KOPT-K1 (cell line): ENCODE results near the gene UBE3A.
"Not testable (repeated sequence)": the region's sequence is repeated elsewhere in the genome, so short reads cannot be mapped to it uniquely, and the experiment has no call there.

Experiments
- H3K27ac ChIP-seq: fragments of 200-600 bp; sonication (generic); 2 replicates; pipeline ENCODE4 v1.5.1; 2016; ENCODE audit warnings: antibody characterized with exemption, mild to moderate bottlenecking, low read depth, low read length; ENCODE audit not compliant: poor library complexity, severe bottlenecking
- H3K36me3 ChIP-seq: fragments of 200-600 bp; sonication (generic); 2 replicates; pipeline ENCODE4 v1.5.1; 2017; ENCODE audit warnings: antibody characterized with exemption, mild to moderate bottlenecking, low read length, moderate library complexity; ENCODE audit not compliant: insufficient read depth
- H3K9me3 ChIP-seq: fragments of 200-600 bp; sonication (generic); 2 replicates; pipeline ENCODE4 v1.5.1; 2017; ENCODE audit warnings: antibody characterized with exemption, low read length, mild to moderate bottlenecking; ENCODE audit not compliant: insufficient read depth, poor library complexity, severe bottlenecking

The UBE3A gene

DNA sequence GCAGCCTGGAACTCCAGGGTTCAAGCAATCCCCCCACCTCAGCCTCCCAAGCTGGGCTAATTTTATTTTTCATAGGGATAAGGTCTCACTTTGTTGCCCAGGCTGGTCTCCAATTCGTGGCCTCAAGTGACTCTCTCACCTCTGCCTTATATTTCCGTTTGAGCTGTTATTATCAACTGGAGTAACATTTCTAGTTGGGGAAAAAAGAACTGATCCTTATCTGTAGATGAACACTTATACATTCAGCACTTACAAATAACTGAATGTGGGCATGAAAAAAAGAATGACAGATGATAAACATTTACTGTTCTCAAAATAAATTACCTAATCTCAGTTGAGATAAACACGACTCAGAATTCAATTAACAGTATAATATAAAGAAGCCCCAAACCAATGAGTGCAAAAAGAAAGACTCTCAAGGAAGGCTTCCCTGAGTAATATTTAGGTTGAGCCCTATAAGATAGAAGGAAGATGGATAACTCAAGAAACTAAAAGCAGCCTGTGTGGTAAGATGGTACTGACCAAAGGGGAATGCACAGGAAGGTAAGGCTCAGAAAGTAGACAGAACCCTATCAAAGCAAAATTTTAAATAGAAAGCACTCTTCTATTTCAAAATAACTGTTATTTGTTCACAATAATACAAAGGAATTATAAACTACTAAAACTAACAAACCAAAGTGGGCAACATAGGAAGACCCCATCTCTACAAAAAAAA is 11.8 kb downstream of the UBE3A start:
- Histone ChIP-seq H3K36me3 (peaks cover 38% of the 10 kb centered on the region), H3K27ac (no peak overlapping the region), H3K9me3 (peaks cover 60% of the 10 kb centered on the region)

DNA sequence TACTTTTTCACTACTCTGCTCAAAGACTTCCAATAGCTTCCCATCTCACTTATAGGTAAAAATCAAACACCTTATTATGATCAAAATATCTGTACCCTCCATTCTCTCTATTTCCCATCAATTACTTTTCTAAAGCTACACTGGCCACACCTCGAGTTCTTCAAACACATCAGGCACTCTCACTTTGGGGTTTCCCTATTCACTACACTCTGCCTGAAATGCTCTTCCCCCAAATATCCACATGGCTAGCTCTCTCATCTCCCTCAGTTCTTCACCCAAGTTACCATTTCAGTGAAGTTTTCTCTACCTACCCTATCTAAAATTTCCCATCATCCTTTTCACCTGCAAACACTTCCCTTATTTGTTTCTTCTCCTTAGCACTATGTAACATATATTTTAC is 14.8 kb downstream of the UBE3A start:
- peaks cover 59% of the 10 kb centered on the region for H3K36me3 ChIP-seq
- H3K27ac ChIP-seq, result no peak overlapping the region
- peaks cover 87% of the 10 kb centered on the region for H3K9me3 ChIP-seq

DNA sequence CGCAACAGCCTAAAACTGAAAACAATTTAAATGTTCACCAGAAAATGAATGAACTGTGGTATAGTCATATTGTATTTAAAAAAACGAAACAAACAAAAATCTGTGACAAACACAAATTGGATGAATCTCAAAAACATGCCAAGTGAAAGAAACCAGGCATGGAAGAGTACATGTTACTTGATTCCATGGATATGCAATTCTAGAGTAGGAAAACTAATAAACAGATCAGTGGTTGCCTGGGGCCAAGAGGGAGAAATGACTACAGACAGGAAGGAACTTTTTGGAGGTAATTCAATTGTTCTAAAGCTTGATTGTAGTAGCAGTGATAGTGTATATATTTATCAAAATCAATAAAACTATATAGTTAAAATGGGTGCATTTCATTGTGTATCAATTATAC is 16.8 kb downstream of the UBE3A start:
- peaks cover 68% of the 10 kb centered on the region for H3K36me3 ChIP-seq
- no peak overlapping the region for H3K27ac ChIP-seq
- H3K9me3 ChIP-seq, result peaks cover 89% of the 10 kb centered on the region

DNA sequence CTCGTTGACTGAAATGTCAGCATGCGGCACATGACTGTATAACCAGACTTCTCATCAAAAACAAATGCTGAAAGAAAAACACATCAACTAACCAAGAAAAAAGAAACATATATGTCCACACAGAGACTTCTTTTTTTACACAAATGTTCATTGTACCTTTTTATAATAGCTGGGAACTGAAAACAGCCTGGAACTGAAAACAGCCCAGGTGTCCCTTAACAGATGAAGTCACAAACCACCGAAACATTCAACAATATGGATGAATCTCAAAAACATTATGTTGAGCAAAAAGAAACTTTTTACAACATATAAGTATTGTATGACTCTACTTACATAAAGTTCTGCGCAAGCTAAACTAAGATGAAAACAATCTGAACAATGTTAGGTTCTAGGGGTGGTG is 20.6 kb downstream of the UBE3A start:
- no peak overlapping the region for H3K27ac ChIP-seq
- peaks cover 75% of the 10 kb centered on the region for H3K9me3 ChIP-seq
- H3K36me3 ChIP-seq, result peaks cover 57% of the 10 kb centered on the region

GRCh38 chr15:25417604-25418003 is 21.2 kb downstream of the UBE3A start:
- Histone ChIP-seq H3K9me3 (peaks cover 73% of the 10 kb centered on the region), H3K36me3 (peaks cover 56% of the 10 kb centered on the region), H3K27ac (no peak overlapping the region)

DNA sequence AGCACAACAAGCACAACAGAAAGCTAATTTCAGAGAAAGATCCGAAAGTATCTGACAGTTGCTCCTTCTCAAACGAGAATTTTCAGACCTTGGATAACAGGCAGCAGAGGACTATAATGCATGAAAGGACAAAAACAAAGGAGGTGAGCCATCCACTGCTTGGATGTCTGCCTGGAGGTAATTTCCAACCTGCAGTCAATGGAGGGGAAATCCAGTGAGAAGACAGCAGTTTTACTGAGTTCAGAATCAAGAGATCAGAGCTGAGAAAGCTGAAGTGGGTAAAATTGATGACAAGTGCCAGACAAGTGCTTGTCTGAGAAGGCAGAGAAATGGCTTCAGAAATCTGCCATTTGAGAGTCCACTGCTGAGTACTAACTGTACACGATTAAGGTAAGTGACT is 22.1 kb downstream of the UBE3A start:
- Histone ChIP-seq H3K9me3 (peaks cover 64% of the 10 kb centered on the region), H3K36me3 (peaks cover 47% of the 10 kb centered on the region), H3K27ac (no peak overlapping the region)

- Histone ChIP-seq H3K27ac (no peak overlapping the region), H3K36me3 (peaks cover 37% of the 10 kb centered on the region), H3K9me3 (peaks cover 62% of the 10 kb centered on the region)
Observed at GRCh38 chr15:25415707-25416106, 23.1 kb downstream of the UBE3A start.

GRCh38 chr15:25415217-25415616 is 23.6 kb downstream of the UBE3A start:
- Histone ChIP-seq H3K36me3 (peaks cover 32% of the 10 kb centered on the region), H3K27ac (no peak overlapping the region), H3K9me3 (peaks cover 57% of the 10 kb centered on the region)

DNA sequence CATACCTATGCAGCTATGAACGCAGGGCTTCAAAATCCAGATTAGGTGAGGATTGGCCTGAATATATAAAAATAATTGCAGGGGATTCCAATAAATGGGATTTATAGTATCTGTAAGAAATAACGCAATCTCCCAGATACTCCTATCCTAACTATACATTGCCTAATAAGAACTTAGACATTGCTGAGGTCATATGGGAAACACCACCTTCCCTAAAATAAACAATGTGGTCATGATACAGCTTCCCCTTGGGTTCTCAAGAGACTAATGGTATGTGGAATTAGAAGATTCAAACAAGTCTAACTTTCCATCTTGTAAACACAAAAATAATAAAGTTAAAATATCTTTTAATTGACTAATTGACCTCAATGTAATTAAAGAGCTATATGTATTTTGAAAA is 28.2 kb downstream of the UBE3A start:
- Histone ChIP-seq H3K9me3 (peaks cover 20% of the 10 kb centered on the region), H3K27ac (no peak overlapping the region), H3K36me3 (peaks cover 30% of the 10 kb centered on the region)

- Histone ChIP-seq H3K9me3 (peaks cover 20% of the 10 kb centered on the region), H3K36me3 (peaks cover 39% of the 10 kb centered on the region)
- H3K27ac ChIP-seq, result not testable (repeated sequence)
Observed at GRCh38 chr15:25409731-25410130, 29.1 kb downstream of the UBE3A start.

GRCh38 chr15:25408929-25409328 is 29.9 kb downstream of the UBE3A start:
- Histone ChIP-seq H3K9me3 (peaks cover 20% of the 10 kb centered on the region), H3K36me3 (peaks cover 47% of the 10 kb centered on the region), H3K27ac (no peak overlapping the region)

- Histone ChIP-seq H3K36me3 (peaks cover 52% of the 10 kb centered on the region), H3K9me3 (peaks cover 23% of the 10 kb centered on the region), H3K27ac (no peak overlapping the region)
Observed at GRCh38 chr15:25408428-25408827, 30.4 kb downstream of the UBE3A start.

GRCh38 chr15:25407950-25408349 is 30.9 kb downstream of the UBE3A start:
- H3K9me3 ChIP-seq, result peaks cover 25% of the 10 kb centered on the region

GRCh38 chr15:25406846-25407245 is 32.0 kb downstream of the UBE3A start:
- Histone ChIP-seq H3K27ac (no peak overlapping the region), H3K36me3 (peaks cover 68% of the 10 kb centered on the region), H3K9me3 (peaks cover 36% of the 10 kb centered on the region)

More at GRCh38 chr15:25407950-25408349, 30.9 kb downstream of the UBE3A start:
- Histone ChIP-seq H3K36me3 (peaks cover 57% of the 10 kb centered on the region), H3K27ac (no peak overlapping the region)

GRCh38 chr15:25406261-25406660 is 32.6 kb downstream of the UBE3A start:
- peaks cover 74% of the 10 kb centered on the region for H3K36me3 ChIP-seq
- no peak overlapping the region for H3K27ac ChIP-seq

GRCh38 chr15:25403771-25404170 is 35.1 kb downstream of the UBE3A start:
- H3K27ac ChIP-seq, result no peak overlapping the region
- H3K9me3 ChIP-seq, result peaks cover 34% of the 10 kb centered on the region
- peaks cover 92% of the 10 kb centered on the region for H3K36me3 ChIP-seq

More at GRCh38 chr15:25406261-25406660, 32.6 kb downstream of the UBE3A start:
- peaks cover 34% of the 10 kb centered on the region for H3K9me3 ChIP-seq
